ENCODE measurements around the gene ANKMY2.

The ANKMY2 gene

GRCh38 chr7:16556359-16556758 lies 89.2 kb downstream of the ANKMY2 start:
- H3K36me3 Mint-ChIP-seq (ENCODE audit: low read depth): no peaks in the 10 kb centered on the region
- H3K4me1 Mint-ChIP-seq (ENCODE audit: low read depth): no peaks in the 10 kb centered on the region
- no peaks in the 10 kb centered on the region for H3K9me3 Mint-ChIP-seq
- H3K27ac Mint-ChIP-seq: no peak overlapping the region
- H3K4me3 Mint-ChIP-seq: no peak overlapping the region
- H3K27me3 Mint-ChIP-seq: no peaks in the 10 kb centered on the region

GRCh38 chr7:16554518-16555236 lies 90.9 kb downstream of the ANKMY2 start:
- no peak overlapping the region for H3K4me3 Mint-ChIP-seq
- H3K4me1 Mint-ChIP-seq (ENCODE audit: low read depth): no peaks in the 10 kb centered on the region
- no peaks in the 10 kb centered on the region for H3K9me3 Mint-ChIP-seq
- no peaks in the 10 kb centered on the region for H3K36me3 Mint-ChIP-seq (ENCODE audit: low read depth)
- no peaks in the 10 kb centered on the region for H3K27me3 Mint-ChIP-seq
- H3K27ac Mint-ChIP-seq: no peak overlapping the region

- Mint-ChIP-seq H3K36me3 (ENCODE audit: low read depth) (no peaks in the 10 kb centered on the region), H3K27me3 (no peaks in the 10 kb centered on the region), H3K9me3 (no peaks in the 10 kb centered on the region), H3K4me1 (ENCODE audit: low read depth) (no peaks in the 10 kb centered on the region), H3K4me3 (no peak overlapping the region), H3K27ac (no peak overlapping the region)
These were observed 94.9 kb downstream of the ANKMY2 start for GRCh38 chr7:16550671-16551070.

Measured in stimulated activated naive CD8-positive, alpha-beta T cell treated with anti-CD3 and anti-CD28 coated beads, Interleukin-15, Interleukin-2, amounts not matched to agents 100 ng/mL and 50 ng/mL, for 24 hours (primary cell).